ENCODE data around the gene IL21R.

The IL21R gene

DNA sequence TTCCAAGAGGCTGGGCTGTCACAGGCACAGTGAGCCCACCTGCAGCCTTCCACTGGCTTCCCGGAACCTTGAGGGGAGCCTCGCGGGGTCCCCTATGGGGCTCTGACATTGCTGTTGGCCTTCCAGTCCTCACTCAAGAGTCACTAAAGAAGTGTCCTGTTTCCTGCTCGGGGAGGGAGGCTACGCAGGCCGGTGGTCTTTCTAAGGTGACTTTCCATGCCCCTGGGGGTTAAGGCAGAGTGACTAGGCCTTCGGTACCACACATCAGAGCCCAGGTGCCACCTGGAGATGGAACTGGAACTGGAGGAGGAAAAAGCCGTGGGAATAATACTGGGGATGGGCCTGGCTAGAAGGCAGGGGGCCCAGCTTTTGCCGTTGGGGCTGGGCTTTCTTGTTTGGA, 72.1 kb downstream of the IL21R start:
- H3K27ac ChIP-seq, result no peak overlapping the region
- TF ChIP-seq, protein P1, sequence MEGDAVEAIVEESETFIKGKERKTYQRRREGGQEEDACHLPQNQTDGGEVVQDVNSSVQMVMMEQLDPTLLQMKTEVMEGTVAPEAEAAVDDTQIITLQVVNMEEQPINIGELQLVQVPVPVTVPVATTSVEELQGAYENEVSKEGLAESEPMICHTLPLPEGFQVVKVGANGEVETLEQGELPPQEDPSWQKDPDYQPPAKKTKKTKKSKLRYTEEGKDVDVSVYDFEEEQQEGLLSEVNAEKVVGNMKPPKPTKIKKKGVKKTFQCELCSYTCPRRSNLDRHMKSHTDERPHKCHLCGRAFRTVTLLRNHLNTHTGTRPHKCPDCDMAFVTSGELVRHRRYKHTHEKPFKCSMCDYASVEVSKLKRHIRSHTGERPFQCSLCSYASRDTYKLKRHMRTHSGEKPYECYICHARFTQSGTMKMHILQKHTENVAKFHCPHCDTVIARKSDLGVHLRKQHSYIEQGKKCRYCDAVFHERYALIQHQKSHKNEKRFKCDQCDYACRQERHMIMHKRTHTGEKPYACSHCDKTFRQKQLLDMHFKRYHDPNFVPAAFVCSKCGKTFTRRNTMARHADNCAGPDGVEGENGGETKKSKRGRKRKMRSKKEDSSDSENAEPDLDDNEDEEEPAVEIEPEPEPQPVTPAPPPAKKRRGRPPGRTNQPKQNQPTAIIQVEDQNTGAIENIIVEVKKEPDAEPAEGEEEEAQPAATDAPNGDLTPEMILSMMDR (conservative IDR thresholded peaks at IDR 0.05), result no peak
- TF ChIP-seq ZFX (IDR thresholded peaks at IDR 0.05), result no peak

DNA sequence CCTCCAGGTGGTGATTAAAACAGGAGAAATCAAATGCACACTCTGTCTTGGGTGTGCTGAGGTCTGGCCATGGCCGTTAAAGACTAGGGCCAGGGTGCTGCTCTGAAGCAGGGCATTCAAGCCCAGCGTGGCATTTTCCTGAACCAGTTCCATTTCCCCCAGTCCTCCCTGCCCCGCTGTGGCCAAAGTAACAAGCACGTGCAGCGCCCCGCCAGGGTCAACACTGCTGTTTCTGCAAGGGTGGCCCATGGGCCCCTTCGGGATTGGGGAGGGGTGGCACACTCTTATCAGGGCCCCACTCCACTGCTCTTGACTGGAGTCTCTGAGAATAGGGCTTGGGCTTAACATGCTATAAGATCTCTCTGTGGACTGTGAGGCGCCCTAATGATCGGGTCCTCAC, 72.9 kb downstream of the IL21R start:
- TF ChIP-seq ZFX (IDR thresholded peaks at IDR 0.05), result no peak
- TF ChIP-seq, protein P1 (conservative IDR thresholded peaks at IDR 0.05), result no peak
- H3K27ac ChIP-seq, result no peak overlapping the region

DNA sequence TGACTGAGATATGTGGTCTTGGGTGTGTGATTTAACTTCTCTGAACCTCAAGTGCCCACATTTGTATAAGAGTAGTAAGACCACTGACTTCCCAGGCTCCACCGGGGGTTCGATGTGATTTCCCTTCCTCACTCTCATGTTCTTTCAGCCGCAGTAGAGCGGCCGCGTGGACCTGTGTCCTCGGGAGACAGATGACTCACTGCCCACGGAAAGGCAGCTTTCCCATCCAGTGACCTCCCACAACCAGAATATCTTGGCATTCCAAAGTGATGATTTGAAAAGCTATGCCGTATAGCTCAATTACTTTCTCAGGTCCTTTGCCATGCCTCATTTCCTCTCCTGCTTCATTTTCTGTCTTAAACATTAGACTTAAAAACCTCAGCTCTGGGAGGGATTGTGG, 73.6 kb downstream of the IL21R start:
- TF ChIP-seq ZFX (IDR thresholded peaks at IDR 0.05), result no peak
- TF ChIP-seq, protein P1 (conservative IDR thresholded peaks at IDR 0.05), result no peak
- no peak overlapping the region for H3K27ac ChIP-seq

DNA sequence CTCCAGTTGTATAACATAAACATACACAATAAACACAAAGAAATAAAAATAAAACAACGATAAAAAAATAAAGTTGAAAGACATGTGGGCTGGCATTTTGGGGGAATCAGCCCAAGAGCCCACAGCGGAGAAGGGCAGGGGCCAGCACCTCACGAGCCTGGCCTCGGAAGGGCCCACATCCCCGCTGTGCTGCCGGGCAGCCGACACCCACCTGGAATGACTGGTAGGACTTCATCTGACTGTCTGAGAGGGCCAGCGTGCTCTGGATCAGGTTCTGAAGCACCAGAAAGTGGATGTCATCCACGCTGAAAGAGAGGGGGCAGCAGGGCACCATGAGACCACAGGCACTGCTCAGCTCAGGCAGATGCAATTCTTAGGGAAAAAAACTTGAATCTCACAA, 74.3 kb downstream of the IL21R start:
- TF ChIP-seq ZFX (IDR thresholded peaks at IDR 0.05), result no peak
- TF ChIP-seq, protein P1 (conservative IDR thresholded peaks at IDR 0.05), result no peak
- H3K27ac ChIP-seq, result no peak overlapping the region

DNA sequence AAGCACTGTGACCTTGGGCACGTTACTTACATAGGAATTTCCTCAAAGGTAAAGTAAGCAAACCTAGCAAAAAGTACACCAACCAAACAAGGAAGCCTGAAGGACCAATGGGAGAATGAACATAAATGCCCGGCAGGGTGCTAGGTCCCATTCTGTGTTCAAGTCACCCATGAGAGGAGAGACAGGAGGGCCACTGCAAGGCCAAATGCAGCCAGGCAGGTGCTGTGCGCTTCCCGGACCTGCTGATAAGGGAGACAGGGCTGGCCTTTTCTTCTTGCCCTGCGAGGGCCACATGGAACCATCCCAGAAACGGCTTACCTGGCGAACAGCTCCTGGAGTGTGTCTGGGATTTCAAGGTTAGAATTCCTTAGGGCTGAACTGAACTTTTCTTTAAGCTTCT, 78.8 kb downstream of the IL21R start:
- H3K27ac ChIP-seq, result no peak overlapping the region
- no peak for TF ChIP-seq ZFX (IDR thresholded peaks at IDR 0.05)
- TF ChIP-seq, protein P1 (conservative IDR thresholded peaks at IDR 0.05), result no peak

DNA sequence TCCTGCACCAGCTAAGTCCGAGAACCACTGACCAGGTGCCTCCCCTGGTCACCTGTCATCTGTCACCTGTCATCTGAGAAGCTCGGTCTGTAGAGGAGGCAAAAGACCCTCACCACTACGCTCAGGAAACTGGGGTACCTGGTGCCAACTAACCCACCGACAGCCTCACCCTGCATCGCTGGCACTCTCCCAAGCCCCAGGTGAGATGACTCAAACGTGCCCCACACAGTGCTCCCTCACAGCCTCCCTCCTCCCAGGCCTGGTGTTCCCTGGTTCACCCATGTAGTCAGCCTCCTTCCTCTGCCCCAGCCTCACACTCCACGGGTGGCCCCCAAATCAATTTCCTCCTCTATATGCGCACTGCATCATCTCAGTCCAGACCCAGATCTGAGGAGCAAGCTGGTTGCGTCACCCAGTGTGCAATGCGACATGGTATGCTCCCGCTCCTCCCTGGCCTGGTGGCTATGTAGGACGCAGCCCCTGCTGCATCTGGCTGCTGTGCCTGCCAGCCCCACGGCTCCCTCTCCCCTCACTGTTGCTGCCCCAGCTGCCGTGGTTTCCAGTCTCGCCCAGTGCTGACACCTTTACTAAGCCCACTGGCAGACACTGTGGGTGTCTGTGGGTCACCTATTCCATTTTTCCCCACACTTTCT, 79.4 kb downstream of the IL21R start:
- H3K27ac ChIP-seq, result no peak overlapping the region
- TF ChIP-seq, protein P1 (conservative IDR thresholded peaks at IDR 0.05), result no peak
- no peak for TF ChIP-seq ZFX (IDR thresholded peaks at IDR 0.05)

DNA sequence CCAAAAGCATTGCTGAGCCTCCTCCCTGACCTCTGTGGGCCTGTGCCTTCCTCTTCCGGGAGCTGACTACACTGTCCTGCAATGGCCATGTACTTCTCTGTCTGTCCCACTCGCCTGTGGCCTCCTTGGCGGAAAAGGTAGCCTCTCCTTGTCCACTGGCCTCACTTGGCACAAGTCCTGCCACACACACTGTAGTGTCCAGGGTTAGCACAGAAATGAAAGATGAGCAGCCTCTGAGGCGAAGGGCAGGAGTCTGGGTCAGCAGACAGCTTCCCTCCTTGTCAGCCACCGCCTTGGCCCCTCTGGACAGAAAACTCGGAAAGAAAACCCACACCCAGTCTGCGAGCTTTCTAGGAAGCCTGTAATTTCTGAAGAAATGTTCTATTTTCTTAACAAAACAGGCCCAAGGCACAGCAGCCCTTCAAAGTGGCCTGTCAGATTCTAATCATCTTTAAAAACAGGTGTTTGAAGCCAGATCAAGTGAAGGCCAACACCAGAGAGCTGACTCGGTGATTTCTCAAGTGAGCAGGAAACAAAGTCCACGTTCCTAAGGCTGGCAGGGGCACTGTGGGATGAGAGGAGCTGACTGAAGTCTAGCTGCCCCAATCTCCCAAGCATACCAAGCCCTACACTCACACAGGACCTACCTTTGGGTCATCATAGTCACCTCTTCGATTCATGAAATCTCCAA, 80.6 kb downstream of the IL21R start:
- no peak for TF ChIP-seq ZFX (IDR thresholded peaks at IDR 0.05)
- TF ChIP-seq, protein P1 (conservative IDR thresholded peaks at IDR 0.05), result no peak
- no peak overlapping the region for H3K27ac ChIP-seq
